Subcutaneous adipose tissue (tissue), 4 donors: ENCODE results near the gene ESPN. TPM values are rescaled to one million over a fixed set of nuclear protein-coding genes. Genes with fewer than 3 reads are reported as not detected.

Source experiments
- total RNA-seq, 4 donors: library from RNA; depleted of rRNA; stranded (reverse); fragments of >200 nt; gene quantifications; one replicate each; pipeline ENCODE4 v1.1.0, GENCODE V29; 2016
- TF ChIP-seq, protein P1 (sequence below): fragments of 450-650 bp; IDR thresholded peaks from one replicate; pipeline ENCODE4 v1.5.1; 2016; ENCODE audit warnings: low read depth, mild to moderate bottlenecking, control low read depth, antibody characterized with exemption, moderate library complexity

ESPN gene
- total RNA-seq, 4 donors from 2014 or later, result 0.22 to 1.4 TPM; not detected in 2

DNA sequence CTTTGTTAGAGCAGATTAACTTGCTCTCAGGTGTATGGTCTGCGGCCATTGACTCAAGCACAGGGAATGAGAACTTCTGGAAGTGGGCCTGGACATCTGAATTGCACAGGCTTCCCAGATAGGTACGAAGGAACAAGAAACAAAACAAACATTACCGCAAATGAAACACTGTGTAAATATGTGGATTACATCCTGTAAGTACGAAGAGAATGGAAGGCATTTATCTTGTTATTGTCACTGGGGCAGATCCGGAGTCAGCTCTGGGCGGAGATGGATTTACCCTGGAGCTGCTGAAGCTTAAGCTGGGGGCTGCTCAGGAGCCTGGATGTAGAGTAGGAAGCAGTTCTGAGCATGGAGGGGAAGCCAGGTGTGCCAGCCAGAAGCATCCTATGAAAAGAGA, 11.7 kb upstream of the ESPN start:
- TF ChIP-seq, protein P1, sequence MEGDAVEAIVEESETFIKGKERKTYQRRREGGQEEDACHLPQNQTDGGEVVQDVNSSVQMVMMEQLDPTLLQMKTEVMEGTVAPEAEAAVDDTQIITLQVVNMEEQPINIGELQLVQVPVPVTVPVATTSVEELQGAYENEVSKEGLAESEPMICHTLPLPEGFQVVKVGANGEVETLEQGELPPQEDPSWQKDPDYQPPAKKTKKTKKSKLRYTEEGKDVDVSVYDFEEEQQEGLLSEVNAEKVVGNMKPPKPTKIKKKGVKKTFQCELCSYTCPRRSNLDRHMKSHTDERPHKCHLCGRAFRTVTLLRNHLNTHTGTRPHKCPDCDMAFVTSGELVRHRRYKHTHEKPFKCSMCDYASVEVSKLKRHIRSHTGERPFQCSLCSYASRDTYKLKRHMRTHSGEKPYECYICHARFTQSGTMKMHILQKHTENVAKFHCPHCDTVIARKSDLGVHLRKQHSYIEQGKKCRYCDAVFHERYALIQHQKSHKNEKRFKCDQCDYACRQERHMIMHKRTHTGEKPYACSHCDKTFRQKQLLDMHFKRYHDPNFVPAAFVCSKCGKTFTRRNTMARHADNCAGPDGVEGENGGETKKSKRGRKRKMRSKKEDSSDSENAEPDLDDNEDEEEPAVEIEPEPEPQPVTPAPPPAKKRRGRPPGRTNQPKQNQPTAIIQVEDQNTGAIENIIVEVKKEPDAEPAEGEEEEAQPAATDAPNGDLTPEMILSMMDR, result no peak

DNA sequence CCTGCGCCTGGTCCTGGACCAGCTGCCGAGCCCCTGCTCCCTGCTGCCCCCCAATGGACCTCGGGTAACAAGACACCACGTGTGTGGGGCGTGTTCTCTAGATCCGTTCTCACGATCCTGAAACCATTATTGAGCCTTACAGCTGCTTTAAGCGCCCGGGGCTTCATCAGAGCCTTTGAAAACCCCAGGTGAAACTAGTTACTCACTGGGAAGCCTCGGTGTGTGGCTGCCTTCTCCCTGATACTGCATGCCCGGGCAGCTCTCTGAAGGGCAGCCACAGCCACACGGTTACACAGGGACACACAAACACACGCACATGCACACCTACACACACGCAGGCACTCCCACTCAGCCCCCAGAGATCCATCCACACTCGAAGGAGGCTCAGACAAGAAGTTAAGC, 10.1 kb upstream of the ESPN start:
- TF ChIP-seq, protein P1, result no peak

DNA sequence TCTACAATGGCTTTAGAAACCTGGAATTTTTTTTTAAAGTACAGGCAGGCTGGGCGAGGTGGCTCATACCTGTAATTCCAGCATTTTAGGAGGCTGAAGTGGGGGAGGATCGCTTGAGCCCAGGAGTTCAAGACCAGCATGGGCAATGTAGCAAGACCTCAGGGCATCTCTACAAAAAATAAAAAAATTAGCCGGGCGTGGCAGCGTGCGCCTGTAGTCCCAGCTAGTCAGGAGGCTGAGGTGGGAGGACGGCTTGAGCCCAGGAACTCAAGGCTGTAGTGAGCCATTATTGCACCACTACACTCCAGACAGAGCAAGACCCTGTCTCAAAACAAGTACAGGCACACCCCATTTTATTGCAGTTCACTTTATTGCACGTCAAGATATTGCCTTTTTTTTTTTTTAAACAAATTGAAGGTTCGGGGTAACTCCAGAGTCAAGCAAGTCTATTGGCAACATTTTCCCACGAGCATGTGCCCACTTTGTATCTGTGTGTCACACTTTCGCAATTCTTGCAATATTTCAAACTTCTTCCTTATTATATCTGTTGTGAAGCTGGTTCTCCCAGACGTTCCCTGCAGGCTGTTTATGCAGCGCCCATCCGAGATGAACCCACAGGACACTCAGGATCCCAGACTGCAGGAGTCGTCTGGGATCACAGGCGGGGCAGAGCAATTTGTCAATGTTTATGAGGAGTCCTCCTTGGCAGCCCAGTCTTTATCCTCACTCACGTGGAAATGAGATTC, 9.5 kb upstream of the ESPN start:
- TF ChIP-seq, protein P1, result no peak

DNA sequence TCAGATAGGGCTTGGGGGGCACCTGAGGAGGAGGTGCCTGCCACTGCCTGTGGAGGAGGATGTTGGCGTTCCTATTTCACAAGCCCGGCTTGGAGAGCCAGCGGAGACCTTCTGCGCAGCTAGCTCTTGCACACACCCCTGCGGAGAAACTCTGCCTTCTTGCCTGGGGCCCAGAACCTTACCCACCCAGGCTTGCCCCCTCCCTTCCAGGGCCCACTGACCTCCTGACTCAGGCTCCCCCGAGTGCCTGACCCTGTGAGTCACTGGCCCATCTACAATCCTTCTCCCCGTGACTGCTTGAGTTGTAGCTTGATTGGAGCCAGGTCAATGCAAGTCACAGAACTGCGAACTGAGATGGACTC, 8.3 kb upstream of the ESPN start:
- TF ChIP-seq, protein P1, result no peak

DNA sequence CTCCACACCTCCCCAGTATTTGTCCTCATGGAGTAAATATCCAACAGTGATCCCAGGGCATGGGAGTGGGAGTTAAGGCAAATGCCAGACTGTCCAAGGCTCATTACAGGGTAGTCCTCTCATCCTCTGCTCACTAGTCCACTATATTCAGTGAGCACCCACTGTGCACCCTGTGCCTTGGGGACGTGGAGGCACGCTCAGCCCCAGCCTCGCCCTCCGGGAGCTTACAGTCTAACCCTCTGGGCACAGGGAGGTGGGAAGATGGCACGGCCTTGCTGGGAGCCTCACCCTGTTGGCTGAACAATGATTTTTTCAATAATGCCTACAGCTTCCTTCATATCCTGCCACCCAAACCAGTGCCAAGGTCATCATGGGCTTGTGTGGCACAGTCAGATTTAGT, 7.7 kb upstream of the ESPN start:
- TF ChIP-seq, protein P1, result no peak

DNA sequence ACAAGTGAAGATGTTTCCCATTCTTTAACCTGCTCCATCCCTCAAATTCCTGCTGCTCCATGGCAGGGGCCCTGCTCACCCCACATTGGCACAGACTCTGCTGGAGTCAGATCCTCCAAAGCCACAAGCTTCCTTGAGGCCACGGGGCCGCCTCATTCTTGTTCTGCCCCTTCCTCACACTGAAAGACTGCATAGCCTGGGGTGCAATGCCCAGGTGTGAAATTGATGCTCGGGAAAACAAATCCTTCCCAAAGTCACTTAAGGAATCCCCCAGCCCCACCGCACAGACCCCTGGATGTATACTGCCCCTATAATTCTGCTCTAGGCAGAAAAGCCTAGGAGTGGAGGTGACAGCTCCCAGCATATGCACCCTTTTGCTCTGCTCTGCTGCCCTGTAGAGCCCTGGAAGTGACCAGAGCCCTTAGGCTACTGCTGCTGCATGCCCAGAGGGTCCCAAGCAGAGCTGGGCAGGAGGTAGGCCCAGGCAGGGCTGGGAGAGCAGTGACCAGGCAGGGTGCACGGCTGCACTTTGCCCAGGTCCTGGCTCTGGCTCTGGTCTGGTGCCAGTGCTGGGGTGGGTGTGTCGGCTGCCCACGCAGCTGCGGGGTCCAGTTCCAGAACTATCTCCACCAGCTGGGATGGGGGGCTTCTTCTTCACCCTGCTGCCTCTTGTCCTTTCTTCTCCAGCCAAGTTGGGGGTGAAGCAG, 6.5 kb upstream of the ESPN start:
- TF ChIP-seq, protein P1, result no peak

DNA sequence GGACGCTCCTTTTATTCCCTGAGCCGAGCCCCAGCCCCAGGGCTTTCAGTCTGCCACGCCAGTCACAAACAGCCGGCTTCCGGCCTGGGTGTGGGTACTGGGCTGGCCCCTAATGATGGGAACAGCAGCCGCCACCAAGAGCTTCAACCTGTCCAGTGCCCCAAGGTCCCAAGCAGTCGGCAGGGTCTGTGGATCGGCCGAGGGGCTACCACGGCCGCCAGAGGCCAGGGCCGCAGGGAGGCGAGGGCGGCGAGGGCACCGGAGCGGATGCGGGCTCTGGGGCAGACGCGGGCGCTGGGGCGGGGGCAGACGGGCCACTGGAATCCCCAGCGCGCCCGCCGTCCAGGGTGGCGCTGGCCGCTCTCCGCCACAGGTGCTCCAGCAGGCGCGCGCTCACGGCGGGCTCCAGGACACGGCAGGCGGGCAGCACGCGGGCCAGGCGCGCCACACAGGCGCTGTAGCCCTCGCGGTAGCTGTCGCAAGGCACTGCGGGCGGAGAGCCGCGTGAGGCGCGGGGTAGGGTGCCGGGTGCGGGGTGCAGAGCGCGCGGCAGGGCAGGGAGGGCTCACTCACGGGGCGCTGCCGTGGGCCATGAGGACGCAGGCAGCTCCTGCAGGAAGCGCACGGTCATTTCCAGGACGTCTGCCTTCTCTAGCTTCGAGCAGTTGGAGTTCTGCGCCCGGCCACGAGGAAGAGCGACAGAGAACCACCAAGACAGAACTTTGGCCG, 5.7 kb upstream of the ESPN start:
- TF ChIP-seq, protein P1, result no peak
